GM12892 (cell line): ENCODE data around the gene AP4S1.

Source experiments
- POLR2A ChIP-seq: IDR thresholded peaks from 2 replicates; pipeline ENCODE4 v1.6.1; 2011; ENCODE audit warnings: low read depth, low read length, control low read depth
- POLR2AphosphoS5 ChIP-seq: IDR thresholded peaks from 2 replicates; pipeline ENCODE4 v1.6.1; 2011; ENCODE audit warnings: low read depth, low read length, control low read depth

DNA sequence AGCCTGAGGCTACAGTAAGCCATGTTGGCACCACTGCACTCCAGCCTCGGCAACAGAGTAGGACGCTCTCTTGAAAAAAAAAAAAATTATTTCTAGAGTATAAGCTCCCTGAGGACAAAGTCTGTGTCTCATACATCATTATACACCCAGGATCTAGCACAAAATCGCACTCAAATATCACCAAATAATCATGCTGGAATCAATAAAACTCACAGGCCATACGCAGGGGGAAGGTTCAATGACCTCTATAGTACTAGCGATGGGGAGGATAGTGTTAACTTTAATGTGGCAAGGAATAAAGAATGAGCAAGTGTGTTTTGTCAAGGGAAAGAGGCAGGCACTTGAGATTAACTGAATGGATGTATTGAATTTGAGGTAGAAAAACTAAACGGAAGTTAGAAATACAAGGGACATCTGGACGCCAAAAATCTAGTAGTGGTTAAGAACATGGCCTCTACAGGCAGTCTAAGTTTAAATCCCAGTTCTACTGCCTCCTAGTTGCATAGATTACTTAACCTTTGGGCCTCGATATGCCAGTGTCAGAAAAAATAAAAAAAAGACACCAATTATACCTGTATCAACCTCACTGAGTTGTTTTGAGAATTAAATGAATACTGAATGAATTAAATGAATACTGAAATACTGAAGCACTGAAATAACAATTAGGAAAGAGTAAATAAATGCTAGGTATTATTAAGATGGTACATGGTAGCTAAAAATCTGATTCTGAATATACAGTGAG, 4.4 kb upstream of the AP4S1 start:
- no peak for TF ChIP-seq POLR2A
- no peak for TF ChIP-seq POLR2AphosphoS5
